Type B pancreatic cell (in vitro differentiated cells): ENCODE measurements around the gene IL1RAPL1. TPM values are rescaled to one million over a fixed set of nuclear protein-coding genes. Genes with fewer than 3 reads are reported as not detected.

Experiments used
- DNase-seq: peaks from one replicate; pipeline ENCODE4 v3.0.0; 2021; ENCODE audit warnings: mixed read lengths; ENCODE audit not compliant: unreplicated experiment; ENCODE audit errors: extremely low spot score
- H3K27ac Mint-ChIP-seq: 2 replicates; pipeline ENCODE4 v1.8.0; 2021; ENCODE audit warnings: mild to moderate bottlenecking, mixed read lengths
- H3K27me3 Mint-ChIP-seq: 2 replicates; pipeline ENCODE4 v1.8.0; 2021; ENCODE audit warnings: mixed read lengths
- H3K36me3 Mint-ChIP-seq: 2 replicates; pipeline ENCODE4 v1.8.0; 2021; ENCODE audit warnings: mixed read lengths
- H3K4me1 Mint-ChIP-seq: one replicate; pipeline ENCODE4 v1.8.0; 2021; ENCODE audit warnings: mixed read lengths; ENCODE audit not compliant: unreplicated experiment
- H3K4me3 Mint-ChIP-seq: 2 replicates; pipeline ENCODE4 v1.8.0; 2021; ENCODE audit warnings: mild to moderate bottlenecking, mixed read lengths
- H3K9me3 Mint-ChIP-seq: 2 replicates; pipeline ENCODE4 v1.8.0; 2021; ENCODE audit warnings: mixed read lengths
- CTCF ChIP-seq: fragments of 200-600 bp; sonication (generic); conservative IDR thresholded peaks from 2 replicates; pipeline ENCODE4 v1.5.0; 2021; ENCODE audit warnings: antibody characterized with exemption, mild to moderate bottlenecking
- total RNA-seq: library from RNA; stranded (reverse); gene quantifications from 2 replicates; pipeline ENCODE4 v1.2.1, GENCODE V29; 2021; ENCODE audit warnings: low replicate concordance

IL1RAPL1 gene
- total RNA-seq, 1 donor from 2014 or later: 2.6 TPM

- no peak for TF ChIP-seq CTCF
- no peak for DNase-seq
- no peak overlapping the region for H3K27ac Mint-ChIP-seq
- H3K9me3 Mint-ChIP-seq: no peaks in the 10 kb centered on the region
- H3K27me3 Mint-ChIP-seq: no peaks in the 10 kb centered on the region
- H3K36me3 Mint-ChIP-seq: no peaks in the 10 kb centered on the region
- H3K4me1 Mint-ChIP-seq: no peaks in the 10 kb centered on the region
- H3K4me3 Mint-ChIP-seq: no peak overlapping the region
Measured at GRCh38 chrX:29435396-29435795, 848.1 kb downstream of the IL1RAPL1 start.

GRCh38 chrX:29447867-29448266 lies 860.6 kb downstream of the IL1RAPL1 start:
- H3K36me3 Mint-ChIP-seq: no peaks in the 10 kb centered on the region
- no peak overlapping the region for H3K4me3 Mint-ChIP-seq
- H3K27me3 Mint-ChIP-seq: no peaks in the 10 kb centered on the region
- no peaks in the 10 kb centered on the region for H3K4me1 Mint-ChIP-seq
- H3K9me3 Mint-ChIP-seq: no peaks in the 10 kb centered on the region
- no peak for TF ChIP-seq CTCF
- no peak overlapping the region for H3K27ac Mint-ChIP-seq
- no peak for DNase-seq

- no peak for TF ChIP-seq CTCF
- no peaks in the 10 kb centered on the region for H3K36me3 Mint-ChIP-seq
Measured at GRCh38 chrX:29453333-29453732, 866.1 kb downstream of the IL1RAPL1 start.

GRCh38 chrX:29455702-29456101 lies 868.5 kb downstream of the IL1RAPL1 start:
- DNase-seq: no peak
- no peaks in the 10 kb centered on the region for H3K9me3 Mint-ChIP-seq
- no peak for TF ChIP-seq CTCF
- H3K4me1 Mint-ChIP-seq: no peaks in the 10 kb centered on the region
- H3K4me3 Mint-ChIP-seq: no peak overlapping the region
- H3K36me3 Mint-ChIP-seq: no peaks in the 10 kb centered on the region
- no peak overlapping the region for H3K27ac Mint-ChIP-seq
- no peaks in the 10 kb centered on the region for H3K27me3 Mint-ChIP-seq

More at GRCh38 chrX:29453333-29453732, 866.1 kb downstream of the IL1RAPL1 start:
- Mint-ChIP-seq H3K27ac (no peak overlapping the region), H3K9me3 (no peaks in the 10 kb centered on the region), H3K27me3 (no peaks in the 10 kb centered on the region), H3K4me1 (no peaks in the 10 kb centered on the region), H3K4me3 (no peak overlapping the region)
- DNase-seq: no peak

GRCh38 chrX:29461039-29461438 lies 873.8 kb downstream of the IL1RAPL1 start:
- H3K9me3 Mint-ChIP-seq: no peaks in the 10 kb centered on the region
- no peaks in the 10 kb centered on the region for H3K27me3 Mint-ChIP-seq
- H3K4me1 Mint-ChIP-seq: no peaks in the 10 kb centered on the region

More at GRCh38 chrX:29461039-29461438, 873.8 kb downstream of the IL1RAPL1 start:
- Mint-ChIP-seq H3K36me3 (no peaks in the 10 kb centered on the region), H3K4me3 (no peak overlapping the region), H3K27ac (no peak overlapping the region)
- no peak for DNase-seq
- no peak for TF ChIP-seq CTCF
